Esophagus squamous epithelium (tissue), 5 donors: Measurements from ENCODE around the gene UCP1. TPM values are rescaled to one million over a fixed set of nuclear protein-coding genes. Genes with fewer than 3 reads are reported as not detected.
"Not testable (repeated sequence)": the region's sequence is repeated elsewhere in the genome, so short reads cannot be mapped to it uniquely, and the experiment has no call there.

Experiments
- DNase-seq: peaks from one replicate; lab custom pipeline; 2025; lab: John Stamatoyannopoulos, UW
- H3K27ac ChIP-seq, 4 donors: fragments of 200-600 bp; sonication (generic); one replicate each; pipeline ENCODE4 v1.5.1; 2016 to 2019; ENCODE audit warnings: mild to moderate bottlenecking in 1 of 4
- H3K27me3 ChIP-seq, 4 donors: fragments of 200-600 bp; sonication (generic); 1 replicate in 3 of 4; 2 replicates in 1 of 4; pipeline versions ENCODE4 v1.5.1 to v1.6.0; 2017 to 2021; ENCODE audit warnings: antibody characterized with exemption in 1 of 4
- H3K36me3 ChIP-seq, 3 donors: fragments of 200-600 bp; sonication (generic); one replicate each; pipeline ENCODE4 v1.5.1; 2016 to 2019
- H3K4me1 ChIP-seq, 3 donors: fragments of 200-600 bp; sonication (generic); one replicate each; pipeline ENCODE4 v1.5.1; 2017 to 2019
- H3K4me3 ChIP-seq, 4 donors: fragments of 200-600 bp; sonication (generic); 1 replicate in 3 of 4; 2 replicates in 1 of 4; pipeline ENCODE4 v1.5.1; 2016 to 2019; ENCODE audit warnings: mild to moderate bottlenecking in 2 of 4, moderate library complexity in 1 of 4
- H3K9me3 ChIP-seq, 3 donors: fragments of 200-600 bp; sonication (generic); one replicate each; pipeline ENCODE4 v1.5.1; 2016 to 2019
- CTCF ChIP-seq, 6 experiments: fragments of 450-650 bp in 4 of 6; fragments of 200-600 bp in 2 of 6; sonication (generic) in 2 of 6; IDR thresholded peaks; one replicate each; pipeline ENCODE4 v1.5.1; 2016 to 2019; ENCODE audit warnings: antibody characterized with exemption in 6 of 6, mild to moderate bottlenecking in 4 of 6, moderate library complexity in 4 of 6
- POLR2A ChIP-seq, 4 donors: fragments of 450-650 bp; IDR thresholded peaks; one replicate each; pipeline ENCODE4 v1.6.1; 2017; ENCODE audit warnings: antibody characterized with exemption in 4 of 4, mild to moderate bottlenecking in 4 of 4, moderate library complexity in 3 of 4
- WGBS, 2 donors: methylation state at CpG; one replicate each; pipeline ENCODE4 v1.1.5; 2018; 5-methylcytosine and 5-hydroxymethylcytosine counted together
- intact Hi-C: fragments of 100-400 bp; cut with DNase I; formaldehyde crosslinking; loops from one replicate; pipeline ENCODE4 v1.15.0; 2022
- small RNA-seq, 4 donors: library from RNA; depleted of rRNA; stranded (forward); fragments of <200 nt; gene quantifications; one replicate each; pipeline ENCODE3, GENCODE V24; 2016
- total RNA-seq, 4 donors: library from RNA; depleted of rRNA; stranded (reverse); fragments of >200 nt; gene quantifications; one replicate each; pipeline ENCODE4 v1.1.0, GENCODE V29; 2016
- donor health status: DM: yes; HTN: yes; CAD: no.

UCP1 gene
- total RNA-seq, 4 donors from 2014 or later: not detected

GRCh38 chr4:140523857-140524742, 44.7 kb downstream of the UCP1 start, which contains the start of gene ELMOD2:
ELMOD2 (plus strand) TSS chr4:140524168; CDS start chr4:140525429, 1,261 bp downstream.
- WGBS, 2 donors: 0 to 2% methylated on average over 18 to 31 of the region's 77 CpGs
- intact Hi-C loops: loop anchor here (10.0 kb wide), 1 partner anchor 331 kb away; no protein-coding TSS in a partner anchor

GRCh38 chr4:140523370-140523856, 45.3 kb downstream of the UCP1 start:
- DNase-seq: no peak
- H3K4me3 ChIP-seq: peak overlapping the region; percentile 80 to 89 (median 84)
- peak overlapping the region in 2 of 4 donors; percentile 19 to 34 for H3K27ac ChIP-seq
- H3K36me3 ChIP-seq: peaks cover 0 to 9% (median 0%) of the 10 kb centered on the region in 3 donors
- no peaks in the 10 kb centered on the region for H3K27me3 ChIP-seq
- peaks cover 0 to 23% (median 11%) of the 10 kb centered on the region in 3 donors for H3K4me1 ChIP-seq
- TF ChIP-seq CTCF (IDR thresholded peaks at IDR 0.05): no peak
- intact Hi-C loops: loop anchor here (10.0 kb wide), 1 partner anchor 331 kb away; no protein-coding TSS in a partner anchor
- H3K9me3 ChIP-seq: no peaks in the 10 kb centered on the region
- 11 to 14% methylated on average over 7 to 8 of the region's 8 CpGs for WGBS, 2 donors

More at GRCh38 chr4:140523857-140524742, 44.7 kb downstream of the UCP1 start, which contains the start of gene ELMOD2:
- peak within 1 kb of the TSS; percentile 80 to 89 (median 84) for H3K4me3 ChIP-seq
- peak in 2 of 4 donors; percentile 45 to 55 for TF ChIP-seq POLR2A (IDR thresholded peaks at IDR 0.05)
- peak; percentile 84 to 94 (median 91) for TF ChIP-seq CTCF (IDR thresholded peaks at IDR 0.05)
- peak; percentile 92 for DNase-seq
- H3K4me1 ChIP-seq: peaks cover 0 to 23% (median 11%) of the 10 kb centered on the region in 3 donors
- no peaks in the 10 kb centered on the region for H3K9me3 ChIP-seq
- peak within 1 kb of the TSS; percentile 83 to 91 (median 86) for H3K27ac ChIP-seq
- no peaks in the 10 kb centered on the region for H3K27me3 ChIP-seq
- peaks cover 0 to 15% (median 0%) of the 10 kb centered on the region in 3 donors for H3K36me3 ChIP-seq

- intact Hi-C loops: no loop called here
- no peak for TF ChIP-seq POLR2A (IDR thresholded peaks at IDR 0.05)
- TF ChIP-seq CTCF (IDR thresholded peaks at IDR 0.05): no peak
- no peaks in the 10 kb centered on the region for H3K9me3 ChIP-seq
- H3K36me3 ChIP-seq: no peaks in the 10 kb centered on the region
- H3K4me1 ChIP-seq: no peaks in the 10 kb centered on the region
- WGBS, 2 donors: 17 to 33% methylated on average over 1 of the region's 1 CpG
- DNase-seq: no peak
- no peak overlapping the region for H3K27ac ChIP-seq
- peaks cover 0 to 12% (median 0%) of the 10 kb centered on the region in 4 donors for H3K27me3 ChIP-seq
- H3K4me3 ChIP-seq: no peak overlapping the region
These were observed 53.3 kb downstream of the UCP1 start for GRCh38 chr4:140515423-140515822.

GRCh38 chr4:140513765-140514164, 55.0 kb downstream of the UCP1 start:
- H3K4me3 ChIP-seq, H3K9me3 ChIP-seq, H3K27ac ChIP-seq, H3K4me1 ChIP-seq, intact Hi-C loops, DNase-seq, H3K36me3 ChIP-seq: not testable (repeated sequence)
- H3K27me3 ChIP-seq: peaks cover 0 to 15% (median 0%) of the 10 kb centered on the region in 4 donors
- 82 to 92% methylated on average over 5 of the region's 5 CpGs for WGBS, 2 donors

Small RNAs within 50 kb of the gene (small RNA-seq; reads per million reads assigned to genes)
- gene AC108019.1: 0 reads per million in 4 donors
- 0 reads per million in 4 donors for gene RN7SL152P

Other genes with a start within 250 kb of the UCP1 start
- gene SCOC, start 195.3 kb downstream of the UCP1 start, total RNA-seq: 10 to 100 TPM; 39.1 to 73.6 (median 50.8) TPM
- 1 to 10 TPM in 3 of 4 donors, under 1 TPM in 1; 0.70 to 3.8 (median 1.9) TPM for gene CLGN, start 141.3 kb downstream of the UCP1 start, total RNA-seq
- not detected for gene MGAT4D, start 70.7 kb downstream of the UCP1 start, total RNA-seq
- 10 to 100 TPM; 11.2 to 36.9 (median 17.0) TPM for gene ELMOD2, start 44.8 kb downstream of the UCP1 start, total RNA-seq
- 10 to 100 TPM in 2 of 4 donors, 1 to 10 TPM in 2; 8.6 to 21.0 (median 11.5) TPM for gene TBC1D9, start 187.4 kb upstream of the UCP1 start, total RNA-seq